Retina (tissue), 1 donor: ENCODE measurements around the gene PLEKHG4B.
"Not testable (repeated sequence)": the region's sequence is repeated elsewhere in the genome, so short reads cannot be mapped to it uniquely, and the experiment has no call there.

Experiments used
- DNase-seq: peaks from one replicate; pipeline ENCODE4 v3.0.0-alpha.2; 2016

The PLEKHG4B gene

DNA sequence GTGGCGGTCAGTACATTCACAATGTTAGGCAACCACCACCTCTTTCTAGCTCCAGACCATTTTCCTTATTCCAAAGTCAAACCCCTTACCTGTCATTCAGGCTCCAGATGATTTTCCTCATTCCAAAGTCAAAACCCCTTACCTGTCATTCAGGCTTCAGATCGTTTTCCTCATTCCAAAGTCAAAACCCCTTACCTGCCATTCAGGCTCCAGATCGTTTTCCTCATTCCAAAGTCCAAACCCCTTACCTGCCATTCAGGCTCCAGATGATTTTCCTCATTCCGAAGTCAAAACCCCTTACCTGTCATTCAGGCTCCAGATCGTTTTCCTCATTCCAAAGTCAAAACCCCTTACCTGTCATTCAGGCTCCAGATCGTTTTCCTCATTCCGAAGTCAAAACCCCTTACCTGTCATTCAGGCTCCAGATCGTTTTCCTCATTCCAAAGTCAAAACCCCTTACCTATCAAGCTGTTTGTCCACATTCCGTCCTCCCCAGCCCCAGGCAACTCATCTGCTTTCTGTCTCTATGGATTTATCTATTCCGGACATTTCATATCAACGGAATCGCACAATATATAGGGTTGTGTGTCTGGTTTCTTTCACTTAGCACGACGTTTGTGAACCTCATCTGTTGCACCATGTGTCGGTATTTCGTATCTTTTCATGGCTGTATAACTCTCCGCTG is 5.2 kb downstream of the PLEKHG4B start:
- DNase-seq, result no peak

DNA sequence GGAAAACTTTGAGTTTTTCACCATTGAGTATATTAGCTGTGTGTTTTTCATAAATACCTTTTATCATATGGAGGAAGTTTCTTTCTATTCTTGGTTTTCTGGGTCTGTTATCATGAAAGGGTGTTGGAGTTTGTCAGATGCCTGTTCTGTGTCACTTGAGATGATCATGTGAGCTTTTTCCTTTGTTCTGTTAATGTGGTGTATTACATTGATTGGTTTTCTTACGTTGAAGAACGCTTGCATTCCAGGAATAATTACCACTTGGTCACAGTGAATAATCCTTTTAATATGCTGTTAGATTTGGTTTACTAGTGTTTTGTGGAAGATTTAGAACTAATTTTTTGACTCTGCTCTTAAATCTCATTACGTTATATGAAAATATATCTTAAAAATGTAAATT is 7.8 kb downstream of the PLEKHG4B start:
- DNase-seq, result no peak

DNA sequence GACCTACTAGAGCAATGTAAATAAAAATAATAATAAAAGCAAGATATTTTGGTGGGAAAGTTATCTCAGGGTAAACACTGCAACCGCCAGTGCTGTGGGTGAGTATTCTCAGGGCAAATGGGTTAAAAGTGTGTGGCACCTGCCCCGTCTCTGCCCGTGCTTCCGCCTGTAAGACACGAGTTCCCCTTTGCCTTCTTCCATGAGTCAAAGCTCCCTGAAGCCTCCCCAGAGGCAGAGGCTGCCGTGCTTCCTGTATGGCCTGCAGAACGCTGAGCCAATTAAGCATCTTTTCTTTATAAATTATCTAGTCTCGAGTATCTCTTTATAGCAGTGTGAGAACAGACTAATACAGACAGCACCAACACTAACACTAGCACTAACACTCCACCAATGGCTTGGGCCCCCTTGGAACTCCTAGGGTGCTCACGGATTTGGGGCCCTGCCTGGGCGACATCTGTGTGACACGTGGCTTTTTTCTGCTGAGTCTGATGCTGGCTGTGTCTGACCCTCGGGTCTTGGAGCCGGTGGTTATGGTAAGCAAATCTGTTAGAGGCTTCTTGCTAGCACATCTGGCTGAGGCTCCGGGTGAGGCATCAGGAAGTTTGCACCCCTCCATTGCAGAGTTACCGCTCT is 10.6 kb downstream of the PLEKHG4B start:
- peak; percentile 31 for DNase-seq

DNA sequence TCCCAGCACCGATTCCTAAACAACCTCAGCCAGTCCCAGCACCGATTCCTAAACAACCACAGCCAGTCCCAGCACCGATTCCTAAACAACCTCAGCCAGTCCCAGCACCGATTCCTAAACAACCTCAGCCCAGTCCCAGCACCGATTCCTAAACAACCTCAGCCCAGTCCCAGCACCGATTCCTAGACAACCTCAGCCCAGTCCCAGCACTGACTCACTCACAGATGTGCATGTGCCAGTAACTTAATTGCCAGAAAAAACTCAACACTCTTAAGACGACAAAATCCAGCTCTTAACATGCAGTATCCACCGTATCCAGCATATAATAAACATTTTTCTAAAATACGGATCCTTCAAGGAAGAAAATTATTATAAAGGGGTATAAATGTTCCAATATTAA is 12.1 kb downstream of the PLEKHG4B start:
- not testable (repeated sequence) for DNase-seq

DNA sequence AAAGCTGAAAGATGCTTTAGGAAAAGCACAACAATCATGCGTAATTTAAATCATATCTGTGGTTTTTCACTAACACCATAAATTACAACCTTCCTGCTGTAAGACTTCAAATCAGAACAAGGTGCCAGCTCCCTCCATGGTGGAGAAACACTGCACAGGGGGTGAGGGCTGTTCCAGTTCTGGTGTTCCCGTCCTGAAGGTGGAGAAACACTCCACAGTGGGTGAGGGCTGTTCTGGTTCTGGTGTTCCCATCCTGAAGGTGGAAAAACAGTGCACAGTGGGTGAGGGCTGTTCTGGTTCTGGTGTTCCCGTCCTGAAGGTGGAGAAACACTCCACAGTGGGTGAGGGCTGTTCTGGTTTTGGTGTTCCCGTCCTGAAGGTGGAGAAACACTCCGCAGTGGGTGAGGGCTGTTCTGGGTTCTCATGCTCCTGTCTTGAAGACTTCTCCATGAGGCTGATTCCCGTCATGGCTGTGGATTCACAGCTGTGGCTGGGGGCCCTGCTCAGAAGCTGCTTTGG is 12.9 kb downstream of the PLEKHG4B start:
- peak; percentile 34 for DNase-seq

DNA sequence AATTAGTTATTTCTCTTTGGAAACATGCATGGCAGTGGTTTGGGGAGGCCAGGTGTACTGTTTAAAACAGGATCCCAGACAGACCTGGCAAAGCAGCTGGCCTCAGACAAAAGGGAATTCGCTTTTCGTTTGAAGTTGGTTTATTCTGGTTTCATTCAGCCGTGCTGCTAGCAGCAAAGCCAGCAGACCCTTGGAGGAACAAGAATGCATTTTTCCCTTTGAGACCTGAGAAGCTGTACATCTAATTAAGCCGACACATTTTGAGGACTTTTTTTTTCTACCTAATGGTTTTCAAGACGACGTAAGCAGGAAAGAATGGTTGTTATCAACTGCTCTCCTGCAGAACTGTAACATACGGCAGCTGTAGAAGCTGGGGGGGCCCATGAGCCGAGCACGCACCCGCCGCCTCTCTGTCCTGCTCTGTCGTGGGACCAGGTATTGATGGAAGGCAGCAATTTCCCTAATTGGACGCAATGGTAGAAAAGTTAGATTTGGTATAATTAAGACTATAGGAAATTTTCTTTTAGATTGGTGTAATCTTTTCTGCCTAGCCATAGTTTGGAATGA is 13.6 kb downstream of the PLEKHG4B start:
- peak; percentile 52 for DNase-seq

DNA sequence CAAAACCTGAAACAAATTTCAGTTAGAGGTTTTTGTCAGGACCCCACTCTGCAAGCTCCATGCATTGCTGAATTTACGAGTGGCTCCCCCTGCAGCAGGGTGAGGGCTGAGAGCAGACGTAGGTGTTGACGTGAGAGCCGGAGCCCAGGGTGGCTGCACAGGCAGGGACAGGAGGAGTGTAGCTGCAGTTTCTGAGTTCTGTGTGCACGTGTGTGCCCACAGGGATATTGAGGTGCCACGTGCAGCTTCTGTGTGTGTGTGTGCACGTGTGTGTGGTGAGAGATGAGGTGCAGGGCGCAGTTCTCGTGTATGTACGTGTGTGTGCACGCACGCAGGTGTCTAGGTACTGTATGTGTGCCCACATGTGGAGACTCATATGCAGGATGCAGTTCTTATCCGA is 14.6 kb downstream of the PLEKHG4B start:
- DNase-seq, result peak; percentile 43

DNA sequence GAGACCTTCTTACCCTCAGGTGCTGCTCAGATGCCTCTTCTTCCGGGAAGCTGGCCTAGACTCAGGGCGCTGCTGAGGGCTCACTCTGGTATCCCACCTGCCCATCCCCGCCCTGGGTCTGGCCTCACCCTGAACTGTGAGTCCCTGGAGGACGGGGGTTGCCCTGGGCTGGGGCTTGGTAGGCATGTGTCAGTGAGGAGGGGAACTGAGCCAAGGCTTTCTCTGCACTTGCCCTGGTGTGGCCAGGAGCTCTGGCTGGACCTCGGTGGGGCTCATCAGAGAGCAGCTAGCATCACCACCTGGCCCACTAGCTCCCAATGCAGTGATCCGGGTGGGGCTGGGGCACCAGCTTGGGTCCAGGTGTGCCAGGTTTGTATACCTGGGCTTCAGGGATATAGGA is 15.6 kb downstream of the PLEKHG4B start:
- no peak for DNase-seq

DNA sequence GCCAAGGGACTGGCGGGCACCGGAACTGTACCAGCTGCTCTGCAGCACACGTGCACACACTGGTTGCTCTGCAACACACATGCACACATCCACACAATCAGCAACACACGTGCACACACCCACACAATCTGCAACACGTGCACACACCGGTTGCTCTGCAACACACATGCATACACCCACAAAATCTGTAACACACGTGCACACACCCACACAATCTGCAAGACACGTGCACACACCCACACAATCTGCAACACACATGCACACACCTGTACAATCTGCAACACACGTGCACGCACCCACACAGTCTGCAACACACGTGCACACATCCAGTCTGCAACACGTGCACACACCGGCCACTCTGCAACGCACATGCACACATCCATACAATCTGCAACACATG is 17.9 kb downstream of the PLEKHG4B start:
- DNase-seq, result no peak

DNA sequence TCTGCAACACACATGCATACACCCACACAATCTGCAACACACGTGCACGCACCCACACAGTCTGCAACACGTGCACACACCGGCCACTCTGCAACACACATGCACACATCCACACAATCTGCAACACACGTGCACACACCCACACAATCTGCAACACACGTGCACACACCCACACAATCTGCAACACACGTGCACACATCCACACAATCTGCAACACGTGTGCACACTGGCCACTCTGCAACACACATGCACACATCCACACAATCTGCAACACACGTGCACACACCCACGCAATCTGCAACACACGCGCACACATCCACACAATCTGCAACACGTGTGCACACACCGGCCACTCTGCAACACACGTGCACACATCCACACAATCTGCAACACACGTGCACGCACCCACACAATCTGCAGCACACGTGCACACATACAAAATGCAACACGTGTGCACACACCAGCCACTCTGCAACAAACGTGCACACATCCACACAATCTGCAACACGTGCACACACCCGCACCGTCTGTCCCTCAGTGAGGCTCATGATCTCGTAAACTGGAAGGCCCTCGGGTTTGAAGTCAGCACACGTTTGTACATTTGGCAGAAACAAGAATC is 18.4 kb downstream of the PLEKHG4B start:
- DNase-seq, result no peak

DNA sequence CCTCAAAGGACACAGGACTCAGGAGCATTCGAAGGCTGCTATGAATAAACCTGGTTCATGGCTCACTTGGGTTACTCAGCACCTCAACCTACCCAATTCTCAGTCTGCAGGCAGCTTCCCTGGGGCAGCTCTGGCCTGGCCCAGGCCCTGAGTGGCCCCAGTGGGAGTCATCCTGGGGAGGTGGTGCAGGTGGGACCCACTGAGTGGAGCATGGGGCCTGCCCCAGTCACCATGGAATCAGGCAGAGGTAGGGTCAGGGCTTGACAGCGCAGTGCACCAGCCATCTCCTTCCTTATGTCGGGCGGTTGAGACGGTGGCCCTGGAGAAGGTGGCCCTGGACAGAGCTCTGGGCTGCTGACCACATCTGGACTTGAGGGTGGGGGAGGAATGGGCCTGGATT is 19.2 kb downstream of the PLEKHG4B start:
- DNase-seq, result no peak

DNA sequence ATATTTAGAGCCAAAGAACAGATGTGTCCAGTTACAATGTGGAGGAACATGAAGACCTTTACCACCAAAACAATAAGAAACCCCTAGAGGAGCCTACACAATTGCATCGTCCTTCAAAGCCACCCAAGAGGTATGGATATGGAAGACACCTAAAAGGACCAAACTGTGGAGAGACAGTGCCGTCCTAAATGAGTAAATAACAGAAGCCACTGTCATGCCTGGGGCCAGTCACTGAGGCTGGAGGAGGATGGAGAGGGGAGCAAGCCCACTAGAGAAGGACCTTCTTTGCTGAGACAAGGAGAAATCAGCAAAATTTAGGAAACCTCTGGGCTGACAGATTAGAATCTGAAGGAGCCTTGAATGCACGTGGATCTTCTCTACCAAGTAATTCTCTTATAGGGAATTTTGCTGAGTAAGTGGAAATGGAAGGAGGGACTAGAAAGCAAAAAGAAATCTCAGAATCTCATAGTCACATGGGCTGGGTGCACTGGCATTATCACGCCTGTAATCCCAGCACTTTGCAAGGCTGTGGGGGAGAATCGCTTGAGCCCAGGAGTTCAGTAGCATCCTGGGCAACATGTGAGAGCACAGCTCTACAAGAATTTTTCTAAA is 27.6 kb downstream of the PLEKHG4B start:
- no peak for DNase-seq

DNA sequence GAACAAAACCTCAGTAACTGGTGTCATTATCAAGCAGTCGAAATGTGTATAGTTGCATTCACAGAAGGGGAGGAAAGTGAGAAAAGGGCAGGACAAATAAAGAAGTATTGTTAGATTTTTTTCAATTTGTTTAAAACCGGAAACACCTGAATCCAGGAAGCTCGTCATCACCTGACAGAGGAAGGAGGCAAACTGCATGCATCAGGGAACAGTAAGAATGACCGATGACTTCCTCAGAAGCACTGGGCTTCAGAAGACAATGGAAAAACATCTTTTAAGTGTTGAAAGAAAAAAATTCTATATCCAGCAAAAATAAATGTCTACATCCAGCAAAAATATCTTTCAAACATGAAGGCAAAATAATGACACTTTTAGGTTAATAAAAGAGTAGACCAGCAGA is 29.5 kb downstream of the PLEKHG4B start:
- DNase-seq, result no peak

DNA sequence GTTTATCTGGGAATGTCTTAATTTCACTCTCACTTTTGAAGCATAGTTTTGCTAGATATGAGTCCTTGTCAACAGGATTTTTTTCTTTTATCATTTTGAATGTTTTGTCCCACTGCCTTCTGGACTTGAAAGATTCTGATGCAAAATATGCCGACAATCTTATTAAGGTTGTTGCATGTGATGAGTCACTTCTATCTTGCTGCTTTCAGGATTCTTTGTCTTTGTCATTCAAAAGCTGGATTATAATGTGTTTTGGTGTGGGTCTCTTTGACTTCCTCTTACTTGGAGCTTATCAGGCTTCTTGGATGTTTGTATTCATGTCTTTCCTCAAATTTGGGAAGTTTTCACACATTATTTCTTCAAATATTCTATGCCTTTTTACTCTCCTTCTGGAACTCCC is 33.8 kb downstream of the PLEKHG4B start:
- DNase-seq, result no peak

DNA sequence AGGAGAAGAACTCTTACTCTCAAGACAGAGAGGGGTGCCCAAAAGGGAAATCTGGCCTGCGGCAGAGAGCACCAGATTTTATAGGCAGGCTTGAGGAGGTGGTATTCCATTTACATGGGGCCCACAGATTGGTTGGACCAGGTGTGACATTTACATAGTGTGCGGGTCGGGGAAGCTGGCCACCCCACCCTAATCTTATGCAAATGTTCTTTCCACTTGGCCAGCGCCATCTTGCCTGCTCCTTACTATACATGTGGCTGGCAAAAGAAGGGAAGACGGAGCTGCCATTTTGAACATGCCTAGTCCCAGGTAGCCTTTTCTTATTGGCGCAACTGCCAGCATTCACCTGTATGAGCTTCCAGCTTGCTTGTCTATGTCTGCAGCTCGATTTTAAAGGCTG is 34.8 kb downstream of the PLEKHG4B start:
- no peak for DNase-seq

DNA sequence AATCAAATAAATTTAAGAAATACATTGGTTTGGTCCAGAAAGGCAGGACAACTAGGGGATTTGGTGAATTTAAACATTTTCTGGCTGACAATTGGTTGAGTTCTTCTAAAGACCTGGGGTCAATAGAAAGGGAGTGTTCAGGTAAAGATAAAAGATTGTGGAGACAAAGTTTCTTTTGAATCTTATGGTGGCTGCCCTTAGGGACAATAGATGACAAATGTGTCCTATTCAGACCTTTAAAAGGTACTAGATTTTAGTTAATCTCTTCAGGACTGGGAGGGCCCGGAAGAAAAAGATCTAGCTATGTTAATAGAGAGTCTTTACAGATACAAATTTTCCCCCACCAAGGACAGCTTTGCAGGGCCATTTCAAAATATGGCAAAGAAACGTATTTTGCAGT is 35.9 kb downstream of the PLEKHG4B start:
- no peak for DNase-seq

DNA sequence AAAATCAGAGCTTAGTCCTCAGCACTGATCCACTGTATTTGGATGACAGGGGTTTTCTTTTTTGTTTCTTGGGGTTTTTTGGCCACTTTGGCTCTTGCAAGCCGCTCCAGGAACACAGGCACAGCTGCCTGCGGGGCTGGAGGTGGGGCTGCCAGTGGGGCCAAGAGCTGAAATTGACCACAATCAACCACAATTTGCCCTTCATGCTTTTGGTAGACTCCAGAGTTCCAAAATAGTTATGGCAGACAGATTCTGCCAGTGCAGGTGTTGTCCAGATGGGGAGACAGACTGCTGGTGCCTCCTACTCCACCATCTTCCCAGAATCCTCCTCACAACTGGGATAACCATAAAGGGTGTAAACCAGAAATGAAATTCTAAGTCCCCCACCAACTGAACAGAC is 36.5 kb downstream of the PLEKHG4B start:
- DNase-seq, result no peak

DNA sequence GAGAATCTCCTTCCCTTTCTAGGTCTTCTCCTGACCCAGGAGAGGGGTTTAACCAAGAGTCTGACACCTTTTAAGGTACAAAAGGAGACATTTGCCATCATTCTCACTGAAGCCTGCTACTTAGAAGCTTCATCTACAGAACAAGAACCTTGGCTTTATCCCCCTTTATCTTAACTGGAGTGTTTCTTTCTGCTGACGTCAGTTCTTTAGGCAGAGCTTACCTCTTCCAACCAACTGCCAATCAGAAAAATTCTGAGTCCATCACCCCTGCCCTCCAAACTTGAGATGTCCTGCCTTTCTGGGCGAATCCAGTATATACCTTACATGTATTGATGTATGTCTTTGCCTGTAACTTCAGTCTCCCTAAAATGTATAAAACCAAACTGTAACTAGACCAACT is 37.2 kb downstream of the PLEKHG4B start:
- DNase-seq, result no peak

DNA sequence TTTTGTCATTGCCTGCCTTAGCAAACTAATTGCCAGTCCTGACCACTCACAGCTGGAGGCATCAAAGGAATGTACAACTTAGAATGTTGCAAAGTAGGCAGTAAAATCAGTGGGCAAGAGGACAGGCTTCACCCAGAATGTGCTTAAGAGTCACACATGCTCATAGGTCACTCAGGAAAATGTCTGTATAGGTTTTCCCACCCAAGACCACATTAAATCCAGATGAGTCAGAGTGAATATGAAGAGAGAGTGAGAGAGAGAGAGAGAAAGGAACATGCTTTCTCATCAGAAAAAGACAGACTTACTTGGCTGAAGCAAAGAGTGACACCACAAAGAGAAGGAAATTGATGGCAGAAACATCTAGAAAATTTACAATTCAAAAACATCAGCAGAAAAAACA is 37.9 kb downstream of the PLEKHG4B start:
- no peak for DNase-seq

DNA sequence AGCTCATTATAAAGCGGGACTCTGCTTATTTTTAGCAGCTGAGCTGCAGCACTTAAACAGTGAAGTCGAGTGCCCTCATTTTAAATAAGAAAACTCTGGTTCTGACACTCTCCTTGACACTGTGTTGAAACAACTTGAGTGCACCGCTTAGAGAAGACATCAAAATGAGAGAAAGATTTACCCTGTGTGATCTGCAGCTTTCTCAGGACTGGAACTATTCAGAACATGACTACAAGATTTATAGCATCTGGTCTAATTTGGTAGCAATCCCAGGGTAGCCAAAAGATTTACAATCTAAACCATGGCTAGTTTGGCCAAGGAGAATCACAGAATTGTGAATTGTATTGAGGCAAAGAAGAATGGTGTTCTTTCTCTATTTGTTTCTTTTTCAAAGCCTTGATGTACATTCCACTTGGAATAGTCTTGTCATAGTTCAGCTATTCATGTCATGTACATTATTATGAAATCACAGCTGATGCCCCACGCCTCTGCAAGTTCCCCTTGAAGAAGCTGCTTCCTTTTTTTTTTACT is 38.7 kb downstream of the PLEKHG4B start:
- no peak for DNase-seq

DNA sequence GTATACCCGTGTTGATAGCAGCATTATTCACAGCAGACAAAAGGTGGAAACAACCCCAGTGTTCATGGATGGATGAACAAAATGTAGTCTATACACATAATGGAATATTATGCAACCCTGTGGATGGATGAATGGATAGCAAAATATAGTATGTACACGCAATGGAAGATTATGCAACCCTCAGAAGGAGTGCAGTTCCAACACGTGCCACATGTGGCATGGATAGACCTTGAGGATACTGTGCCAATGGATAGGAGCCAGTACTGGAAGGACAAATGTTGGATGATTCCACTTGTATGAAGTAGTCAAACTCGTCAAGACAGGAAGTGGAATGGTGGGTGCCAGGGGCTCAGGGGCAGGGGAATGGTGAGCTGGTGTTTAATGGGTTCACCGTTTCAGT is 44.9 kb downstream of the PLEKHG4B start:
- no peak for DNase-seq

DNA sequence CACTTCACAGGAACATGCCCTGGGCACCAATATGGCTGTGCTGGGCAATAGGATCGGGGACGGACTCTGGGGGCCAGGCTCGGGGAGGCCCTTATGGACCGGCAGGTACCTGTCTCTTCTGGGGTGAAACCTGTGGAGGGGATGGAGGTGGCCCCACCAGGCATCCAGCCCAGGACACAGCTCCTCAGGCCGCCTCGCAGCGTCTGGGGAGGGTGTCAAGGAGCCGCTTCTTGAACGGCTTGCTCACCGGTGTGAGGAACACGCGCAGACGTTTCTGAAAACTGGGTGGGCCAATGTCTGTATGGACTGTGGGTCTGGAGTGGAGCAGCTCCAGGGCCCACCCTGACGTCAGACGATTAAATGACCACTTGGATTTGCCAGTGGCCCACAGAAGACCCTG is 45.8 kb downstream of the PLEKHG4B start:
- no peak for DNase-seq

DNA sequence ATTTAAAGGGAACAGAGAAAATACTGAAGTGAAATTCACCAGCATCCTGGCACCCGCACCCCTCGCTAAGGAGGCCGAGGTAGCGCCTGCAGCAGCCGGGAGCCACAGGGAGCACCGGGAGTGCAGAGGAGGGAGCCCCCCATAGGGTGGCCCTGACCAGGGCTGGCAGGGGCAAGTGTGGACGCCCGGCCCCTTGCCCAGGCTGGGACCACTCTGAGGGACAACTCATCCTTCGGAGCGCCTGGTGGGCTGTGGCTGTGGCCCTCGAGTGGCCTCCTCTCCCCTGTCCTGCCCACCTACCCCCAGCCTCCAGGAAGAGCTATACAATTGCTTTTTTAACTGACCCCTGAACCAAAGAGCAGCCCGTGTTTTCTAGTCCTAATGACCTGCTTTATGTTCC is 47.0 kb downstream of the PLEKHG4B start:
- no peak for DNase-seq
